Breast epithelium (tissue), 3 donors: ENCODE measurements around the gene CFAP68.

Experiments
- POLR2A ChIP-seq: fragments of 450-650 bp; IDR thresholded peaks from one replicate; pipeline ENCODE4 v1.6.1; 2016; ENCODE audit warnings: antibody characterized with exemption, mild to moderate bottlenecking, moderate library complexity
- TF ChIP-seq, protein P1 (sequence below), 3 donors: fragments of 450-650 bp; IDR thresholded peaks; one replicate each; pipeline ENCODE4 v1.5.1; 2016 to 2017; ENCODE audit warnings: antibody characterized with exemption in 3 of 3, mild to moderate bottlenecking in 3 of 3, moderate library complexity in 3 of 3

DNA sequence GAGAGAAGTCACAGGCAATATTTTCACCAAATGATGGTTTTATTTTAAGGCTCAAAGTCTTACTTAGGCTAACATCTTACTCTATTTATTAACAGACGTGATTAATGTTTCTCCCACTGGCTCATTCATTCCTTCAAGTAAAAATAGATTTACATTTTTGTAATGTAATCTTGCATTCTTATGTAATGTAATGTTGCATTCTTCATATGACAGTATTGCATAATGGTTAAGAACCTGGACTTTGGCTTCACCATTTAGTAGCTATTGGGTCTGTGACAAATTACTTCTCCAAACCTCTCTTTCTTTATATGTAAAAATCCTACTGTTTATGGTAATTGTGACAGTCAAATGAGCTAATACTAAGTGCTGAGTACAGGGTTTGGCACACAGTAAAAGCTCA, 54.5 kb downstream of the CFAP68 start:
- TF ChIP-seq, protein P1, sequence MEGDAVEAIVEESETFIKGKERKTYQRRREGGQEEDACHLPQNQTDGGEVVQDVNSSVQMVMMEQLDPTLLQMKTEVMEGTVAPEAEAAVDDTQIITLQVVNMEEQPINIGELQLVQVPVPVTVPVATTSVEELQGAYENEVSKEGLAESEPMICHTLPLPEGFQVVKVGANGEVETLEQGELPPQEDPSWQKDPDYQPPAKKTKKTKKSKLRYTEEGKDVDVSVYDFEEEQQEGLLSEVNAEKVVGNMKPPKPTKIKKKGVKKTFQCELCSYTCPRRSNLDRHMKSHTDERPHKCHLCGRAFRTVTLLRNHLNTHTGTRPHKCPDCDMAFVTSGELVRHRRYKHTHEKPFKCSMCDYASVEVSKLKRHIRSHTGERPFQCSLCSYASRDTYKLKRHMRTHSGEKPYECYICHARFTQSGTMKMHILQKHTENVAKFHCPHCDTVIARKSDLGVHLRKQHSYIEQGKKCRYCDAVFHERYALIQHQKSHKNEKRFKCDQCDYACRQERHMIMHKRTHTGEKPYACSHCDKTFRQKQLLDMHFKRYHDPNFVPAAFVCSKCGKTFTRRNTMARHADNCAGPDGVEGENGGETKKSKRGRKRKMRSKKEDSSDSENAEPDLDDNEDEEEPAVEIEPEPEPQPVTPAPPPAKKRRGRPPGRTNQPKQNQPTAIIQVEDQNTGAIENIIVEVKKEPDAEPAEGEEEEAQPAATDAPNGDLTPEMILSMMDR (IDR thresholded peaks at IDR 0.05), result no peak
- no peak for TF ChIP-seq POLR2A
